Right ventricle myocardium inferior (tissue), 1 donor: Measurements from ENCODE around the gene VSTM2L. TPM values are rescaled to one million over a fixed set of nuclear protein-coding genes. Genes with fewer than 3 reads are reported as not detected.

Experiments
- ATAC-seq: fragments of 200-7000 bp; cut with Tn5 transposase; one replicate; pipeline ENCODE4 v1.9.1; 2020; ENCODE audit warnings: mild to moderate bottlenecking, moderate library complexity
- DNase-seq: peaks from one replicate; pipeline ENCODE4 v3.0.0; 2021; ENCODE audit errors: missing footprints
- intact Hi-C: fragments of 100-400 bp; cut with DNase I; formaldehyde crosslinking; loops from one replicate; pipeline ENCODE4 v1.11.0; 2022
- total RNA-seq: library from RNA; stranded (reverse); fragmentation: NEBNext Ultra II Directional; extraction: Animal tissue kit (Norgen Biotek cat#: 25700); gene quantifications from one replicate; pipeline ENCODE4 v1.2.1, GENCODE V29; 2021
- donor health status: DM: no; HTN: yes; CAD: no; lungs with severe emphysema.

The VSTM2L gene
- total RNA-seq, 1 donor from 2014 or later, result 17.7 TPM

GRCh38 chr20:37976887-37977286 is 74.0 kb downstream of the VSTM2L start:
- intact Hi-C loops, result no loop called here
- DNase-seq, result no peak
- ATAC-seq, result no peak

GRCh38 chr20:37977338-37977737 is 74.4 kb downstream of the VSTM2L start:
- DNase-seq (no peak), ATAC-seq (no peak)
- intact Hi-C loops, result no loop called here

- no peak for ATAC-seq
- intact Hi-C loops, result no loop called here
- DNase-seq, result no peak
These were observed 74.9 kb downstream of the VSTM2L start for GRCh38 chr20:37977786-37978185.

- intact Hi-C loops, result no loop called here
- ATAC-seq, result no peak
- DNase-seq, result no peak
These were observed 76.4 kb downstream of the VSTM2L start for GRCh38 chr20:37979021-37979985.

GRCh38 chr20:37980383-37980782 is 77.5 kb downstream of the VSTM2L start:
- ATAC-seq, result no peak
- intact Hi-C loops, result no loop called here
- DNase-seq, result no peak

GRCh38 chr20:37980876-37981275 is 77.9 kb downstream of the VSTM2L start:
- ATAC-seq (no peak), DNase-seq (no peak)
- intact Hi-C loops, result no loop called here

- ATAC-seq, result no peak
- intact Hi-C loops, result no loop called here
- DNase-seq, result no peak
These were observed 78.6 kb downstream of the VSTM2L start for GRCh38 chr20:37981568-37981967.

GRCh38 chr20:37983286-37983685 is 80.4 kb downstream of the VSTM2L start:
- no peak for ATAC-seq
- intact Hi-C loops, result no loop called here
- DNase-seq, result no peak

- peak; percentile 60 for ATAC-seq
- no peak for DNase-seq
- intact Hi-C loops, result no loop called here
These were observed 81.3 kb downstream of the VSTM2L start for GRCh38 chr20:37984018-37984785.

GRCh38 chr20:37986044-37986858 is 83.3 kb downstream of the VSTM2L start:
- DNase-seq (no peak), ATAC-seq (no peak)
- intact Hi-C loops, result loop anchor here (5.0 kb wide), 1 partner anchor 171 kb away; no protein-coding TSS in a partner anchor

GRCh38 chr20:37986873-37987601 is 84.1 kb downstream of the VSTM2L start:
- intact Hi-C loops, result loop anchor here (1.0 to 5.0 kb wide), 2 partner anchors 106 to 170 kb away; no protein-coding TSS in a partner anchor
- ATAC-seq, result peak; percentile 69
- DNase-seq, result peak; percentile 77

- no peak for ATAC-seq
- intact Hi-C loops, result loop anchor here (1.0 to 5.0 kb wide), 2 partner anchors 106 to 170 kb away; no protein-coding TSS in a partner anchor
- DNase-seq, result no peak
These were observed 84.8 kb downstream of the VSTM2L start for GRCh38 chr20:37987602-37988290.

GRCh38 chr20:37988306-37988954 is 85.5 kb downstream of the VSTM2L start:
- ATAC-seq (no peak), DNase-seq (no peak)
- intact Hi-C loops, result loop anchor here (5.0 kb wide), 1 partner anchor 169 kb away; no protein-coding TSS in a partner anchor

GRCh38 chr20:37989601-37990295 is 86.8 kb downstream of the VSTM2L start:
- no peak for DNase-seq
- ATAC-seq, result peak; percentile 27
- intact Hi-C loops, result loop anchor here (5.0 kb wide), 3 partner anchors 87 to 168 kb away; partner anchors contain the start of gene VSTM2L

GRCh38 chr20:37990571-37991151 is 87.7 kb downstream of the VSTM2L start:
- ATAC-seq, result peak; percentile 72
- DNase-seq, result peak; percentile 86

More at GRCh38 chr20:37990571-37991151, 87.7 kb downstream of the VSTM2L start:
- intact Hi-C loops, result loop anchor here (5.0 kb wide), 2 partner anchors 88 to 143 kb away; partner anchors contain the start of gene VSTM2L
